HepG2 (cell line): Measurements from ENCODE around the gene TSC1. TPM values are rescaled to one million over a fixed set of nuclear protein-coding genes. Genes with fewer than 3 reads are reported as not detected.

Source experiments
- ATF1 ChIP-seq: IDR thresholded peaks from 2 replicates; pipeline ENCODE4 v1.6.1; 2016; ENCODE audit warnings: mild to moderate bottlenecking, control low read depth
- BRCA1 ChIP-seq: sonication (generic); formaldehyde crosslinking; IDR thresholded peaks from 2 replicates; pipeline ENCODE4 v1.4.0; 2020; ENCODE audit warnings: missing genetic modification reagents
- BRD4 ChIP-seq: sonication (generic); formaldehyde crosslinking; IDR thresholded peaks from 2 replicates; pipeline ENCODE4 v1.4.0; 2020; ENCODE audit warnings: missing genetic modification reagents
- CEBPG ChIP-seq: IDR thresholded peaks from 2 replicates; pipeline ENCODE4 v1.6.1; 2016
- HOXA7 ChIP-seq: sonication (generic); formaldehyde crosslinking; IDR thresholded peaks from 2 replicates; pipeline ENCODE4 v1.8.1; 2022; ENCODE audit warnings: mild to moderate bottlenecking, missing genetic modification reagents, moderate library complexity
- HOXD1 ChIP-seq: sonication (generic); formaldehyde crosslinking; IDR thresholded peaks from 2 replicates; pipeline ENCODE4 v1.5.0; 2020; ENCODE audit warnings: missing genetic modification reagents
- JUND ChIP-seq: sonication (generic); formaldehyde crosslinking; IDR thresholded peaks from 2 replicates; pipeline ENCODE4 v1.8.0; 2022; ENCODE audit warnings: mild to moderate bottlenecking, missing genetic modification reagents
- KDM4B ChIP-seq: sonication (generic); formaldehyde crosslinking; IDR thresholded peaks from 2 replicates; pipeline ENCODE4 v1.4.0; 2020; ENCODE audit warnings: missing genetic modification reagents
- NFATC3 ChIP-seq: sonication (generic); formaldehyde crosslinking; IDR thresholded peaks from 2 replicates; pipeline ENCODE4 v1.5.1; 2020; ENCODE audit warnings: mild to moderate bottlenecking, missing genetic modification reagents
- SMAD3 ChIP-seq: sonication (generic); formaldehyde crosslinking; IDR thresholded peaks from 2 replicates; pipeline ENCODE4 v1.4.0; 2020; ENCODE audit warnings: missing genetic modification reagents
- ZBTB44 ChIP-seq: sonication (generic); formaldehyde crosslinking; IDR thresholded peaks from 2 replicates; pipeline ENCODE4 v1.4.0; 2020; ENCODE audit warnings: missing genetic modification reagents
- ZBTB7A ChIP-seq: sonication (generic); formaldehyde crosslinking; IDR thresholded peaks from 2 replicates; pipeline ENCODE4 v1.8.0; 2022; ENCODE audit warnings: mild to moderate bottlenecking, missing genetic modification reagents
- ZNF282 ChIP-seq: fragments of 450-650 bp; IDR thresholded peaks from 2 replicates; pipeline ENCODE4 v1.6.1; 2018; ENCODE audit not compliant: partially characterized antibody
- ZNF446 ChIP-seq: sonication (generic); formaldehyde crosslinking; IDR thresholded peaks from 2 replicates; pipeline ENCODE4 v1.5.0; 2020; ENCODE audit warnings: mild to moderate bottlenecking, missing genetic modification reagents
- ZNF598 ChIP-seq: sonication (generic); formaldehyde crosslinking; IDR thresholded peaks from 2 replicates; pipeline ENCODE4 v1.5.1; 2020; ENCODE audit warnings: mild to moderate bottlenecking, missing genetic modification reagents, borderline replicate concordance
- ZNF839 ChIP-seq: sonication (generic); formaldehyde crosslinking; IDR thresholded peaks from 2 replicates; pipeline ENCODE4 v1.4.0; 2020; ENCODE audit warnings: missing genetic modification reagents, mild to moderate bottlenecking, borderline replicate concordance
- ZSCAN9 ChIP-seq: IDR thresholded peaks from 2 replicates; pipeline ENCODE4 v1.6.1; 2016; ENCODE audit warnings: borderline replicate concordance
- polyA plus RNA-seq, 8 experiments: library from polyadenylated mRNA; depleted of rRNA in 3 of 8; stranded (reverse) in 7 of 8; unstranded in 1 of 8; fragments of >200 nt; fragmentation: Illumina TruSeq in 4 of 8; extraction: Trizol in 4 of 8; gene quantifications; 2 replicates each; pipeline versions ENCODE4 v1.2.1 to v1.2.3, GENCODE V29; 2011 to 2016; ENCODE audit warnings: low read depth in 4 of 8, missing spikeins in 1 of 8, mixed read lengths in 1 of 8; ENCODE audit not compliant: insufficient read depth in 1 of 8
- total RNA-seq, 5 experiments: library from RNA; depleted of rRNA; stranded (reverse); fragments of >200 nt; fragmentation: Illumina TruSeq; extraction: Trizol; gene quantifications; 2 replicates each; pipeline ENCODE4 v1.2.3, GENCODE V29; 2016; ENCODE audit warnings: low read depth in 1 of 5
- TF ChIP-seq, protein P1 (sequence below): sonication (generic); formaldehyde crosslinking; IDR thresholded peaks from 2 replicates; pipeline ENCODE4 v1.8.0; 2022; ENCODE audit warnings: mild to moderate bottlenecking, missing genetic modification reagents, borderline replicate concordance
- TF ChIP-seq, protein P2 (sequence below): sonication (generic); formaldehyde crosslinking; IDR thresholded peaks from 2 replicates; pipeline ENCODE4 v1.8.0; 2022; ENCODE audit warnings: missing genetic modification reagents, mild to moderate bottlenecking, borderline replicate concordance
- TF ChIP-seq, protein P3 (sequence below): sonication (generic); formaldehyde crosslinking; IDR thresholded peaks from 2 replicates; pipeline ENCODE4 v1.9.0; 2021; ENCODE audit warnings: mild to moderate bottlenecking, missing genetic modification reagents

Gene TSC1
- total and polyA plus RNA-seq, 2 of the 13 experiments (the other 11 are each of a cell fraction or from before 2014, with no cell fraction given): 31.6 to 66.1 TPM

DNA sequence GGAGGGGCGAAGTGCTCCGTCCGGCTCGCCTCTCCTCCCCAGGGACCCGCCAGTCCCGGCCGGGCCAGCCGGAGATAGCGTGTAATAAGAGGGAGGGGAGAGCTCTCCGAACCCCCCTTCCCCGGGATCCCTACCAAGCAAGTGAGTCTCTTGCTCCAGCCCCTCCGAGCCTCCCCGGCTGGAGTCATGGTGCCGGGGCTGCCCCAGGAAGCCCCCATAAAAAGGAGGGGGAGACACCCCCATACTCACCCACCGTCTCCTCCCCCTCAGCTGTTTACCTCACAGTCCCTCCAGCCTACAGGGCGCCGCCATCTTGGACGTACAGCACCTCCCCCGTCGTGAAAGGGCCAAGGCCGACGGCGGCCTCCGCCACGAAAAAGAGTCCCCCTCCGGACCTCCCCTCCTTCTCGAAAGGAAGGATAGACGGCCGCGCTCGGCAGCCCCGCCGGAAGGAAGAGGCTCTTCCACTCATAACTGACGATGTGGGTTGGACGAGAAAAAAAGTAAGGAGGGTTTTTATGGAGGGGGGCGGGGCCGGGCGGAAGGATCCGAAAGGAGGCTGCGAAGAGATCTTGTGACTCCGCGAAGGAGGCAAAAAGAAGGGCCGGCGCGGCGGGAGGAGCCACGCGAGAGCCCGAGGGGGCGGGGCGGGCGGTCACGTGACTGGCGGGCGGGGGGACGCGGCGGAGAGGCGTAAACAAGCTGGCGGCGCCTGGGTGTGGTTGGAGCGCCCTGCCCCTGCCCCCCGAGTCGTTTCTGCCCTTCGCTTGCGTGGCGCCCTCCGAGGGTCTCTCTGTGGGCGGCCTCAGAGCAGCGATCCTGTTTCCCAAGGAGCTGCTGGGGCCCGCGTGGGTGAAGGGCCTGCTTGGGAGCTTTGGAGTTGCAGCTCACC is at the start of gene TSC1 (continued):
- TF ChIP-seq, protein P1, sequence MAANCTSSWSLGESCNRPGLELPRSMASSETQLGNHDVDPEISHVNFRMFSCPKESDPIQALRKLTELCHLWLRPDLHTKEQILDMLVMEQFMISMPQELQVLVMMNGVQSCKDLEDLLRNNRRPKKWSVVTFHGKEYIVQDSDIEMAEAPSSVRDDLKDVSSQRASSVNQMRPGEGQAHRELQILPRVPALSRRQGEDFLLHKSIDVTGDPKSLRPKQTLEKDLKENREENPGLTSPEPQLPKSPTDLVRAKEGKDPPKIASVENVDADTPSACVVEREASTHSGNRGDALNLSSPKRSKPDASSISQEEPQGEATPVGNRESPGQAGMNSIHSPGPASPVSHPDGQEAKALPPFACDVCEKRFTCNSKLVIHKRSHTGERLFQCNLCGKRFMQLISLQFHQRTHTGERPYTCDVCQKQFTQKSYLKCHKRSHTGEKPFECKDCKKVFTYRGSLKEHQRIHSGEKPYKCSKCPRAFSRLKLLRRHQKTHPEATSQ: no peak
- TF ChIP-seq CEBPG (no peak), NFATC3 (CRISPR knock-in tag) (0 out of 2 replicates have a peak, but pooled peaks have one; percentile 56), HOXD1 (CRISPR knock-in tag) (0 out of 2 replicates have a peak, but pooled peaks have one; percentile 55), ZBTB7A (CRISPR knock-in tag) (peak; percentile 8; the same call in 1 of the 2 replicates), ZNF282 (no peak), KDM4B (CRISPR knock-in tag) (no peak), HOXA7 (CRISPR knock-in tag) (peak; percentile 68; the same call in 1 of the 2 replicates), SMAD3 (CRISPR knock-in tag) (peak; percentile 76; the same call in 1 of the 2 replicates), ZNF598 (CRISPR knock-in tag) (no peak), BRD4 (CRISPR knock-in tag) (peak; percentile 78), JUND (CRISPR knock-in tag) (peak; percentile 22; the same call in 1 of the 2 replicates), ZSCAN9 (CRISPR knock-in tag) (no peak), ZNF446 (CRISPR knock-in tag) (0 out of 2 replicates have a peak, but pooled peaks have one; percentile 40), ZNF839 (CRISPR knock-in tag) (no peak), ATF1 (CRISPR knock-in tag) (peak; percentile 88), ZBTB44 (CRISPR knock-in tag) (no peak), BRCA1 (no peak)
- TF ChIP-seq, protein P2, sequence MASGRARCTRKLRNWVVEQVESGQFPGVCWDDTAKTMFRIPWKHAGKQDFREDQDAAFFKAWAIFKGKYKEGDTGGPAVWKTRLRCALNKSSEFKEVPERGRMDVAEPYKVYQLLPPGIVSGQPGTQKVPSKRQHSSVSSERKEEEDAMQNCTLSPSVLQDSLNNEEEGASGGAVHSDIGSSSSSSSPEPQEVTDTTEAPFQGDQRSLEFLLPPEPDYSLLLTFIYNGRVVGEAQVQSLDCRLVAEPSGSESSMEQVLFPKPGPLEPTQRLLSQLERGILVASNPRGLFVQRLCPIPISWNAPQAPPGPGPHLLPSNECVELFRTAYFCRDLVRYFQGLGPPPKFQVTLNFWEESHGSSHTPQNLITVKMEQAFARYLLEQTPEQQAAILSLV (CRISPR knock-in tag): peak; percentile 76
- TF ChIP-seq, protein P3, sequence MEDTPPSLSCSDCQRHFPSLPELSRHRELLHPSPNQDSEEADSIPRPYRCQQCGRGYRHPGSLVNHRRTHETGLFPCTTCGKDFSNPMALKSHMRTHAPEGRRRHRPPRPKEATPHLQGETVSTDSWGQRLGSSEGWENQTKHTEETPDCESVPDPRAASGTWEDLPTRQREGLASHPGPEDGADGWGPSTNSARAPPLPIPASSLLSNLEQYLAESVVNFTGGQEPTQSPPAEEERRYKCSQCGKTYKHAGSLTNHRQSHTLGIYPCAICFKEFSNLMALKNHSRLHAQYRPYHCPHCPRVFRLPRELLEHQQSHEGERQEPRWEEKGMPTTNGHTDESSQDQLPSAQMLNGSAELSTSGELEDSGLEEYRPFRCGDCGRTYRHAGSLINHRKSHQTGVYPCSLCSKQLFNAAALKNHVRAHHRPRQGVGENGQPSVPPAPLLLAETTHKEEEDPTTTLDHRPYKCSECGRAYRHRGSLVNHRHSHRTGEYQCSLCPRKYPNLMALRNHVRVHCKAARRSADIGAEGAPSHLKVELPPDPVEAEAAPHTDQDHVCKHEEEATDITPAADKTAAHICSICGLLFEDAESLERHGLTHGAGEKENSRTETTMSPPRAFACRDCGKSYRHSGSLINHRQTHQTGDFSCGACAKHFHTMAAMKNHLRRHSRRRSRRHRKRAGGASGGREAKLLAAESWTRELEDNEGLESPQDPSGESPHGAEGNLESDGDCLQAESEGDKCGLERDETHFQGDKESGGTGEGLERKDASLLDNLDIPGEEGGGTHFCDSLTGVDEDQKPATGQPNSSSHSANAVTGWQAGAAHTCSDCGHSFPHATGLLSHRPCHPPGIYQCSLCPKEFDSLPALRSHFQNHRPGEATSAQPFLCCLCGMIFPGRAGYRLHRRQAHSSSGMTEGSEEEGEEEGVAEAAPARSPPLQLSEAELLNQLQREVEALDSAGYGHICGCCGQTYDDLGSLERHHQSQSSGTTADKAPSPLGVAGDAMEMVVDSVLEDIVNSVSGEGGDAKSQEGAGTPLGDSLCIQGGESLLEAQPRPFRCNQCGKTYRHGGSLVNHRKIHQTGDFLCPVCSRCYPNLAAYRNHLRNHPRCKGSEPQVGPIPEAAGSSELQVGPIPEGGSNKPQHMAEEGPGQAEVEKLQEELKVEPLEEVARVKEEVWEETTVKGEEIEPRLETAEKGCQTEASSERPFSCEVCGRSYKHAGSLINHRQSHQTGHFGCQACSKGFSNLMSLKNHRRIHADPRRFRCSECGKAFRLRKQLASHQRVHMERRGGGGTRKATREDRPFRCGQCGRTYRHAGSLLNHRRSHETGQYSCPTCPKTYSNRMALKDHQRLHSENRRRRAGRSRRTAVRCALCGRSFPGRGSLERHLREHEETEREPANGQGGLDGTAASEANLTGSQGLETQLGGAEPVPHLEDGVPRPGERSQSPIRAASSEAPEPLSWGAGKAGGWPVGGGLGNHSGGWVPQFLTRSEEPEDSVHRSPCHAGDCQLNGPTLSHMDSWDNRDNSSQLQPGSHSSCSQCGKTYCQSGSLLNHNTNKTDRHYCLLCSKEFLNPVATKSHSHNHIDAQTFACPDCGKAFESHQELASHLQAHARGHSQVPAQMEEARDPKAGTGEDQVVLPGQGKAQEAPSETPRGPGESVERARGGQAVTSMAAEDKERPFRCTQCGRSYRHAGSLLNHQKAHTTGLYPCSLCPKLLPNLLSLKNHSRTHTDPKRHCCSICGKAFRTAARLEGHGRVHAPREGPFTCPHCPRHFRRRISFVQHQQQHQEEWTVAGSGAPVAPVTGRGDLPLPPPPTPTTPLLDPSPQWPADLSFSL (CRISPR knock-in tag): no peak
